ENCODE results near the gene PRR19.
A peak's percentile ranks its signal among the peaks of the same experiment; 100 is the strongest.

The PRR19 gene

GRCh38 chr19:42268142-42268703, 33.7 kb upstream of the PRR19 start:
- H3K4me1 Mint-ChIP-seq (ENCODE audit: low read depth): peaks cover 29% of the 10 kb centered on the region
- no peak overlapping the region for H3K27ac Mint-ChIP-seq
- no peak overlapping the region for H3K4me3 Mint-ChIP-seq
- no peaks in the 10 kb centered on the region for H3K27me3 Mint-ChIP-seq (ENCODE audit: low read depth)
- H3K36me3 Mint-ChIP-seq (ENCODE audit: low read depth): peaks cover 4% of the 10 kb centered on the region
- no peaks in the 10 kb centered on the region for H3K9me3 Mint-ChIP-seq

GRCh38 chr19:42268704-42269477, 33.0 kb upstream of the PRR19 start, which contains the start of gene CIC:
Gene CIC, plus strand, starts transcription at chr19:42269252. Its CDS starts 2,532 bp downstream, at chr19:42271784.
- no peaks in the 10 kb centered on the region for H3K9me3 Mint-ChIP-seq
- peak within 1 kb of the TSS; percentile 99 for H3K27ac Mint-ChIP-seq
- peaks cover 29% of the 10 kb centered on the region for H3K4me1 Mint-ChIP-seq (ENCODE audit: low read depth)
- peaks cover 6% of the 10 kb centered on the region for H3K36me3 Mint-ChIP-seq (ENCODE audit: low read depth)
- no peak within 1 kb of the TSS for H3K4me3 Mint-ChIP-seq
- no peaks in the 10 kb centered on the region for H3K27me3 Mint-ChIP-seq (ENCODE audit: low read depth)

GRCh38 chr19:42269478-42270345, 32.2 kb upstream of the PRR19 start:
- peak overlapping the region; percentile 99 for H3K27ac Mint-ChIP-seq
- no peaks in the 10 kb centered on the region for H3K9me3 Mint-ChIP-seq
- no peaks in the 10 kb centered on the region for H3K27me3 Mint-ChIP-seq (ENCODE audit: low read depth)
- peaks cover 31% of the 10 kb centered on the region for H3K4me1 Mint-ChIP-seq (ENCODE audit: low read depth)
- peaks cover 12% of the 10 kb centered on the region for H3K36me3 Mint-ChIP-seq (ENCODE audit: low read depth)
- H3K4me3 Mint-ChIP-seq: no peak overlapping the region

DNA sequence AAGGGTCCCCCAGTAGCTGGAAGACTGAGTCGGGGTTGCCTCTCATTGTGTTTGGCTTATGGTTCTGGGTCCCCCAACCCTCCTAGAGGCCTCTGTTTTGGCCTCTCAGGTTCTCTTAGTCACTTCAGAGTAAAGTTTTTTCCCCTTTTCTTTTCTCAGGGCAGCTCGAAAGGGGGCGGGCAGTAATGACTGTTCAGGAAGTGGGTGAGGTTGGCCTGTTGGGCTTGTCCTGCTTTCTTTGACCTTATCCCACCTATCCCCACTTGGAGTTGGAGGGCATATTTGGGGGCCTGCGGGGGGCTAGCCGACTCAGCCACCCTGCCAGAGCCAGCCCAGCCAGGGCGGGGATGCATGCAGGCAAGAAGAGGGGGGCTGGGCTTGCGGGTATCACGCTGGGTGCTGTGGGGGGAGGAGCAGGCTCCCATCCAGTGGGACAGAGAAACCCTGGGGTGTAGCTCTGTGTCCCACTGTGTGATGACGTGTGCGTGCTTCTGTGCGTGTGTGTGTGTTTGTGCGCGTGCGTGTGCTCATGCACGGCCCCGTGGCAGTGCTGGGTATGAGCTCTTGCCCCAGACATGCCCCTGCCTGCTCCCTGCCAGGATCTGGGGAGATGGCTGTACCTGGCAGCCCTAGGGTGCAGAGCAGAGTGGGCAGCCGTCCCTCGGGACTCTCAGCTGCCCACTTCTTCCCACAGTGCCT, 31.4 kb upstream of the PRR19 start:
- Mint-ChIP-seq H3K27me3 (ENCODE audit: low read depth) (no peaks in the 10 kb centered on the region), H3K9me3 (no peaks in the 10 kb centered on the region), H3K4me1 (ENCODE audit: low read depth) (peaks cover 37% of the 10 kb centered on the region), H3K27ac (peak overlapping the region; percentile 99), H3K4me3 (no peak overlapping the region), H3K36me3 (ENCODE audit: low read depth) (peaks cover 17% of the 10 kb centered on the region)

GRCh38 chr19:42271045-42271419, 30.9 kb upstream of the PRR19 start:
- H3K36me3 Mint-ChIP-seq (ENCODE audit: low read depth): peaks cover 21% of the 10 kb centered on the region
- H3K4me1 Mint-ChIP-seq (ENCODE audit: low read depth): peaks cover 39% of the 10 kb centered on the region
- no peaks in the 10 kb centered on the region for H3K9me3 Mint-ChIP-seq
- H3K27ac Mint-ChIP-seq: peak overlapping the region; percentile 76
- peak overlapping the region; percentile 65 for H3K4me3 Mint-ChIP-seq
- no peaks in the 10 kb centered on the region for H3K27me3 Mint-ChIP-seq (ENCODE audit: low read depth)

DNA sequence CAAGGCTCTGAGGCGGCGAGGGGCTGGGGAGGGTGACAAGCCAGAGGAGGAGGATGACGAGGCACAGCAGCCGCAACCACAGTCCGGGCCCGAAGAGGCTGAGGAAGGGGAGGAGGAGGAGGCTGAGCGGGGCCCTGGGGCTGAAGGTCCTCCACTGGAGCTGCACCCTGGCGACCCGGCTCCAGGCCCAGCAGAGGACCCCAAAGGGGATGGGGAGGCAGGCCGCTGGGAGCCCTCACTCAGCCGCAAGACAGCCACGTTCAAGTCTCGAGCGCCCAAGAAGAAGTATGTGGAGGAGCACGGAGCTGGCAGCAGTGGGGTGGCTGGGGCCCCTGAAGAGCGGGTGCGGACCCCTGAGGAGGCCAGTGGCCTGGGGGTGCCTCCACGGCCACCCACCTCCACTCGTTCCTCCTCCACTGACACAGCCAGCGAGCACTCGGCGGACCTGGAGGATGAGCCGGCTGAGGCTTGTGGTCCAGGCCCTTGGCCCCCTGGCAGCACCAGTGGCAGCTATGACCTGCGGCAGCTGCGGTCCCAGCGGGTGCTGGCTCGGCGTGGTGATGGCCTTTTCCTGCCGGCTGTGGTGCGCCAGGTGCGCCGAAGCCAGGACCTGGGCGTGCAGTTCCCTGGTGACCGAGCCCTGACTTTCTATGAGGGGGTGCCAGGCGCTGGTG, 29.9 kb upstream of the PRR19 start:
- H3K36me3 Mint-ChIP-seq (ENCODE audit: low read depth): peaks cover 25% of the 10 kb centered on the region

DNA sequence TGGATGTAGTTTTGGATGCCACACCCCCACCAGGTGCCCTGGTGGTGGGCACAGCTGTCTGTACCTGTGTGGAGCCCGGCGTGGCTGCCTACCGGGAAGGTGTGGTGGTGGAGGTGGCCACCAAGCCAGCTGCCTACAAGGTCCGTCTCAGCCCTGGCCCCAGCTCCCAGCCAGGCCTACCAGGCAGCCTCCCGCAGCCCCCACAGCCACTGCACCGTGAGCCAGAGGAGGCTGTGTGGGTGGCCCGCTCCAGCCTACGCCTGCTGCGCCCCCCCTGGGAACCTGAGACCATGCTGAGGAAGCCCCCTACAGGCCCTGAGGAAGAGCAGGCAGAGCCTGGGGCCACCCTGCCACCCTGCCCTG, 29.4 kb upstream of the PRR19 start:
- H3K27ac Mint-ChIP-seq: no peak overlapping the region
- no peaks in the 10 kb centered on the region for H3K27me3 Mint-ChIP-seq (ENCODE audit: low read depth)
- H3K36me3 Mint-ChIP-seq (ENCODE audit: low read depth): peaks cover 25% of the 10 kb centered on the region
- no peak overlapping the region for H3K4me3 Mint-ChIP-seq
- peaks cover 48% of the 10 kb centered on the region for H3K4me1 Mint-ChIP-seq (ENCODE audit: low read depth)
- H3K9me3 Mint-ChIP-seq: no peaks in the 10 kb centered on the region

More for the DNA sequence above, 29.9 kb upstream of the PRR19 start:
- H3K4me3 Mint-ChIP-seq: no peak overlapping the region
- H3K9me3 Mint-ChIP-seq: no peaks in the 10 kb centered on the region
- no peaks in the 10 kb centered on the region for H3K27me3 Mint-ChIP-seq (ENCODE audit: low read depth)
- H3K4me1 Mint-ChIP-seq (ENCODE audit: low read depth): peaks cover 48% of the 10 kb centered on the region
- H3K27ac Mint-ChIP-seq: no peak overlapping the region

DNA sequence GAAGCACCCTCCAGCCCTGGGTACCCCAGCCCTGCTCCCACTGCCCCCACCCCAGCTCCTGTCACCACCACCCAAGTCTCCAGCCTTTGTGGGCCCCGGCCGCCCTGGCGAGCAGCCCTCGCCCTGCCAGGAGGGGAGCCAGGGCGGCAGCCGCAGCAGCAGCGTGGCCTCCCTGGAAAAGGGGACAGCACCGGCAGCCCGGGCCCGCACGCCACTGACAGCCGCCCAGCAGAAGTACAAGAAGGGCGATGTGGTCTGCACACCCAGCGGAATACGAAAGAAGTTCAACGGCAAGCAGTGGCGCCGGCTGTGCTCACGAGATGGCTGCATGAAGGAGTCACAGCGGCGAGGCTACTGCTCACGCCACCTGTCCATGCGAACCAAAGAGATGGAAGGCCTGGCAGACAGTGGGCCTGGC, 28.9 kb upstream of the PRR19 start:
- Mint-ChIP-seq H3K27ac (no peak overlapping the region), H3K4me3 (no peak overlapping the region), H3K9me3 (no peaks in the 10 kb centered on the region), H3K4me1 (ENCODE audit: low read depth) (peaks cover 44% of the 10 kb centered on the region), H3K36me3 (ENCODE audit: low read depth) (peaks cover 25% of the 10 kb centered on the region), H3K27me3 (ENCODE audit: low read depth) (no peaks in the 10 kb centered on the region)

DNA sequence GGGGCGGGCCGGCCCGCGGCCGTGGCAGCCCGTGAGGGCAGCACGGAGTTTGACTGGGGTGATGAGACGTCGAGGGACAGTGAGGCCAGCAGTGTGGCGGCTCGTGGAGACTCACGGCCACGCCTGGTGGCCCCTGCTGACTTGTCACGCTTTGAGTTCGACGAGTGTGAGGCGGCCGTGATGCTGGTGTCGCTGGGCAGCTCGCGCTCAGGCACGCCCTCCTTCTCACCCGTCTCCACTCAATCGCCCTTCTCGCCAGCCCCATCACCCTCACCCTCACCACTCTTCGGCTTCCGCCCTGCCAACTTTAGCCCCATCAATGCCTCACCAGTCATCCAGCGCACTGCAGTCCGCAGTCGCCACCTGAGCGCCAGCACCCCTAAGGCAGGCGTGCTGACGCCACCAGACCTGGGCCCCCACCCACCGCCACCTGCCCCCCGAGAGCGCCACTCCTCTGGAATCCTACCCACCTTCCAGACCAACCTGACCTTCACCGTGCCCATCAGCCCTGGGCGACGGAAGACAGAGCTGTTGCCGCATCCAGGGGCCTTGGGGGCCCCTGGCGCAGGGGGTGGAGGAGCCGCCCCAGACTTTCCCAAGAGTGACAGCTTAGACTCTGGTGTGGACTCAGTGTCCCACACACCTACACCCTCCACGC, 28.4 kb upstream of the PRR19 start:
- H3K27ac Mint-ChIP-seq: no peak overlapping the region
- H3K4me1 Mint-ChIP-seq (ENCODE audit: low read depth): peaks cover 47% of the 10 kb centered on the region
- H3K27me3 Mint-ChIP-seq (ENCODE audit: low read depth): no peaks in the 10 kb centered on the region
- H3K36me3 Mint-ChIP-seq (ENCODE audit: low read depth): peaks cover 25% of the 10 kb centered on the region
- no peak overlapping the region for H3K4me3 Mint-ChIP-seq
- H3K9me3 Mint-ChIP-seq: no peaks in the 10 kb centered on the region

DNA sequence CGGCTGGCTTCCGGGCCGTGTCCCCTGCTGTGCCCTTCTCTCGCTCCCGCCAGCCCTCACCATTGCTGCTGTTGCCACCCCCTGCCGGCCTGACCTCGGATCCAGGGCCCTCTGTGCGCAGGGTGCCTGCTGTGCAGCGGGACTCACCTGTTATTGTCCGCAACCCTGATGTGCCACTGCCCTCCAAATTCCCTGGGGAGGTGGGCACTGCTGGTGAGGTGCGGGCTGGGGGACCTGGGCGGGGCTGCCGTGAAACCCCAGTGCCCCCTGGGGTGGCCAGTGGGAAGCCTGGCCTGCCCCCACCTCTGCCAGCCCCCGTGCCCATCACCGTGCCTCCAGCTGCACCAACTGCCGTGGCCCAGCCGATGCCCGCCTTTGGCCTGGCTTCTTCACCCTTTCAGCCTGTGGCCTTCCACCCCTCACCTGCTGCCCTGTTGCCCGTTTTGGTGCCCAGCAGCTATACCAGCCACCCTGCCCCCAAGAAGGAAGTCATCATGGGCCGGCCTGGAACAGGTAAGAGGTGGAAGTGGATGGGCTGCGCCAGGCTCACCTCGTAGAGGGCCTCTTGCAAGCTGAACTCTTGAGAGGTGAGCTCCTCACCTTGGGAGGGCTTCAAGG, 27.8 kb upstream of the PRR19 start:
- H3K4me3 Mint-ChIP-seq: no peak overlapping the region
- H3K4me1 Mint-ChIP-seq (ENCODE audit: low read depth): peaks cover 52% of the 10 kb centered on the region
- H3K36me3 Mint-ChIP-seq (ENCODE audit: low read depth): peaks cover 25% of the 10 kb centered on the region
- no peaks in the 10 kb centered on the region for H3K9me3 Mint-ChIP-seq
- H3K27me3 Mint-ChIP-seq (ENCODE audit: low read depth): no peaks in the 10 kb centered on the region
- peak overlapping the region; percentile 80 for H3K27ac Mint-ChIP-seq

GRCh38 chr19:42275103-42275502, 26.8 kb upstream of the PRR19 start:
- peaks cover 24% of the 10 kb centered on the region for H3K36me3 Mint-ChIP-seq (ENCODE audit: low read depth)
- peak overlapping the region; percentile 80 for H3K27ac Mint-ChIP-seq
- no peaks in the 10 kb centered on the region for H3K9me3 Mint-ChIP-seq
- H3K4me3 Mint-ChIP-seq: peak overlapping the region; percentile 57
- peaks cover 51% of the 10 kb centered on the region for H3K4me1 Mint-ChIP-seq (ENCODE audit: low read depth)
- H3K27me3 Mint-ChIP-seq (ENCODE audit: low read depth): no peaks in the 10 kb centered on the region

DNA sequence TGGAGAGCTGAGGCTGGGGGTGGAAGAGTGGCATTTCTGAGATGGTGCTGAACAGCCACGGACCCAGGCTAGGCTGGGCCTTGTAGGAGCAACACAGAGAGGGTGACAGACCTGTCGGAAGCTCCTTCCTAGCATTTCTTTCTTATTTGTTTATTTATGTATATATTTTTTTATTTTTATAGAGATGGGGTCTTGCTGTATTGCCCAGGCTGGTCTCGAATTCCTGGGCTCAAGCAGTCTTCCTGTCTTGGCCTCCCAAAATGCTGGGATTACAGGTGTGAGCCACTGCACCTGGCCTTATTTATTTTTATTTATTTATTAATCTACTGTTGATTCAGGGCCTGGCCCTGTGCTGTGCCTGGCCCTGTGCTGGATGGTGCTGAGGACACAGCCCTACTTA, 26.4 kb upstream of the PRR19 start:
- no peaks in the 10 kb centered on the region for H3K9me3 Mint-ChIP-seq
- H3K27ac Mint-ChIP-seq: peak overlapping the region; percentile 80

DNA sequence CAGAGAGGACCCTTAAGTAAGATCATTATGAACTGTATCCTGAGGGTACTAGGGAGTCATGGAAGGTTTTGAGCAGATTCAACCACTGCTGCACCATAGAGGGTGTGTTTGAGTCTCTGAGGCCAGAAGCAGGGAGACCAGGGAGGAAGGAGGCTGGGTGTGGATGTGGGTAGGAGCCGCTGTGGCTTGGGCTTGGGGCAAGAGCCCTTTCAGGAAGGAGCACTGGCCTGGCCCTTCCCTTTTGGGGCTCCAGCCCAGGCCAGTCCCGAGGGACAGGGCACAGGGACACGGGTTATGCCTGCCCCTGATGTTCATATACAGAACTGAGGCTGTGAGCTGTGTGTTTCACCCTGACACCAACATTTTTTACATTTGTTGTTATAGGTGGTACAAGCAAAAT, 25.6 kb upstream of the PRR19 start:
- peaks cover 41% of the 10 kb centered on the region for H3K4me1 Mint-ChIP-seq (ENCODE audit: low read depth)
- no peaks in the 10 kb centered on the region for H3K9me3 Mint-ChIP-seq
- H3K27me3 Mint-ChIP-seq (ENCODE audit: low read depth): no peaks in the 10 kb centered on the region
- H3K4me3 Mint-ChIP-seq: peak overlapping the region; percentile 50
- H3K36me3 Mint-ChIP-seq (ENCODE audit: low read depth): peaks cover 21% of the 10 kb centered on the region
- H3K27ac Mint-ChIP-seq: peak overlapping the region; percentile 74

More for the DNA sequence above, 26.4 kb upstream of the PRR19 start:
- Mint-ChIP-seq H3K4me1 (ENCODE audit: low read depth) (peaks cover 46% of the 10 kb centered on the region), H3K4me3 (peak overlapping the region; percentile 50), H3K36me3 (ENCODE audit: low read depth) (peaks cover 22% of the 10 kb centered on the region), H3K27me3 (ENCODE audit: low read depth) (no peaks in the 10 kb centered on the region)
